Liver (tissue), 3 donors: ENCODE measurements around the gene PGAP3.

Experiments
- GABPA ChIP-seq, 2 donors: IDR thresholded peaks in 1 of 2; conservative IDR thresholded peaks in 1 of 2; 2 replicates each; pipeline ENCODE4 v1.6.1; 2016; ENCODE audit warnings: antibody characterized with exemption in 2 of 2, mild to moderate bottlenecking in 1 of 2, moderate library complexity in 1 of 2
- TF ChIP-seq, protein P1 (sequence below): IDR thresholded peaks from 2 replicates; pipeline ENCODE4 v1.6.1; 2016; ENCODE audit warnings: antibody characterized with exemption
- TF ChIP-seq, protein P2 (sequence below): fragments of 150-350 bp; IDR thresholded peaks from 2 replicates; pipeline ENCODE4 v1.5.1; 2017; ENCODE audit warnings: improper control_type of control experiment, low read depth, low read length; ENCODE audit not compliant: missing input control
- TF ChIP-seq, protein P3 (sequence below): IDR thresholded peaks from 2 replicates; pipeline ENCODE4 v1.6.1; 2016; ENCODE audit warnings: antibody characterized with exemption
- donor health status: healthy.
- donor health status: healthy.

DNA sequence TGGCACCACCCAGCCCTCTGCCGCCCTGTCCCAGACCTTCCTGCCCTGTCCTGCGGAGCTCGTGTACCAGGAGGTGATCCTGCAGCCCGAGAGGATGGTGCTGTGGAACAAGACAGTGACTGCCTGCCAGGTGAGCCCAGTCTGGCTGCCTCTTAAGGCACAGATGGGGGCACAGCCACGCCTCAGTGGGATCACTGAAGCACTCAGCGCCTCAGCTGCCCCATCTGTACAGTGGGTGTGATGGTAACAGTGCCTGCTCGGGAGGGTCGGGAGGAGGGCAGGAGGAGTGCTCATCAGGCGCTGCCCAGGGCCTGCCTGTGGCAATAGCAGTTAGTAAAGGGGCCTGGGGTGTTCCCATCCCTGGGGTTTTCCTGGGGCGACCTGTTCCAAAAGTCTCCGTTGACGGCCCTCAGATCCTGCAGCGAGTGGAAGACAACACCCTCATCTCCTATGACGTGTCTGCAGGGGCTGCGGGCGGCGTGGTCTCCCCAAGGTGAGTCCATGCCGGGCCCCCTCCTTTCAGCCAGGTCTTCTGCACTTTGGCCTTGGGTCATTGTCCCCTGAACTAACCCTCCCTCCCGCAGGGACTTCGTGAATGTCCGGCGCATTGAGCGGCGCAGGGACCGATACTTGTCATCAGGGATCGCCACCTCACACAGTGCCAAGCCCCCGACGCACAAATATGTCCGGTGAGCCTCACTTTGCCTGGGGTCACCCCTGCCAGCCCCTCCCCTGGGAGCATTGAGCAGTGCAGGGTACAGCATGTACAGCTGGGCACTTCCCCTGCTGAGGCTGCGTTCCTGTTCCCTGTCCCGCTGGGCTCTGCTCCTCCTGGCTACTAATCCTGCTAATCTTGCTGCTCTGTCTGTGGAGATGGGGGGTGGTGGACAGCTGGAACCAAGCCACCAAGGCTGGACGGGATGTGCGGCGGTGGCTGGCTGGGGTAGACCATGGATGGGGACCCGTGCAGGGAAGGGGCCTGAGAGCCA lies 27.2 kb downstream of the PGAP3 start:
- TF ChIP-seq, protein P1, sequence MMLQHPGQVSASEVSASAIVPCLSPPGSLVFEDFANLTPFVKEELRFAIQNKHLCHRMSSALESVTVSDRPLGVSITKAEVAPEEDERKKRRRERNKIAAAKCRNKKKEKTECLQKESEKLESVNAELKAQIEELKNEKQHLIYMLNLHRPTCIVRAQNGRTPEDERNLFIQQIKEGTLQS, result no peak
- TF ChIP-seq, protein P2, sequence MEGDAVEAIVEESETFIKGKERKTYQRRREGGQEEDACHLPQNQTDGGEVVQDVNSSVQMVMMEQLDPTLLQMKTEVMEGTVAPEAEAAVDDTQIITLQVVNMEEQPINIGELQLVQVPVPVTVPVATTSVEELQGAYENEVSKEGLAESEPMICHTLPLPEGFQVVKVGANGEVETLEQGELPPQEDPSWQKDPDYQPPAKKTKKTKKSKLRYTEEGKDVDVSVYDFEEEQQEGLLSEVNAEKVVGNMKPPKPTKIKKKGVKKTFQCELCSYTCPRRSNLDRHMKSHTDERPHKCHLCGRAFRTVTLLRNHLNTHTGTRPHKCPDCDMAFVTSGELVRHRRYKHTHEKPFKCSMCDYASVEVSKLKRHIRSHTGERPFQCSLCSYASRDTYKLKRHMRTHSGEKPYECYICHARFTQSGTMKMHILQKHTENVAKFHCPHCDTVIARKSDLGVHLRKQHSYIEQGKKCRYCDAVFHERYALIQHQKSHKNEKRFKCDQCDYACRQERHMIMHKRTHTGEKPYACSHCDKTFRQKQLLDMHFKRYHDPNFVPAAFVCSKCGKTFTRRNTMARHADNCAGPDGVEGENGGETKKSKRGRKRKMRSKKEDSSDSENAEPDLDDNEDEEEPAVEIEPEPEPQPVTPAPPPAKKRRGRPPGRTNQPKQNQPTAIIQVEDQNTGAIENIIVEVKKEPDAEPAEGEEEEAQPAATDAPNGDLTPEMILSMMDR, result no peak
- no peak for TF ChIP-seq GABPA (IDR thresholded peaks at IDR 0.05 in 1 of 2, conservative IDR thresholded peaks at IDR 0.05 in 1 of 2)
- TF ChIP-seq, protein P3, sequence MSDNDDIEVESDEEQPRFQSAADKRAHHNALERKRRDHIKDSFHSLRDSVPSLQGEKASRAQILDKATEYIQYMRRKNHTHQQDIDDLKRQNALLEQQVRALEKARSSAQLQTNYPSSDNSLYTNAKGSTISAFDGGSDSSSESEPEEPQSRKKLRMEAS, result no peak
